Ramos (cell line): ENCODE measurements around the gene THSD4.

Source experiments
- in situ Hi-C: fragments of 300-500 bp; cut with MboI; formaldehyde crosslinking; loops from one replicate; pipeline ENCODE4 v1.14.3; 2022; ENCODE audit warnings: low sequenced_read_pairs; ENCODE audit not compliant: unreplicated experiment

Gene THSD4

DNA sequence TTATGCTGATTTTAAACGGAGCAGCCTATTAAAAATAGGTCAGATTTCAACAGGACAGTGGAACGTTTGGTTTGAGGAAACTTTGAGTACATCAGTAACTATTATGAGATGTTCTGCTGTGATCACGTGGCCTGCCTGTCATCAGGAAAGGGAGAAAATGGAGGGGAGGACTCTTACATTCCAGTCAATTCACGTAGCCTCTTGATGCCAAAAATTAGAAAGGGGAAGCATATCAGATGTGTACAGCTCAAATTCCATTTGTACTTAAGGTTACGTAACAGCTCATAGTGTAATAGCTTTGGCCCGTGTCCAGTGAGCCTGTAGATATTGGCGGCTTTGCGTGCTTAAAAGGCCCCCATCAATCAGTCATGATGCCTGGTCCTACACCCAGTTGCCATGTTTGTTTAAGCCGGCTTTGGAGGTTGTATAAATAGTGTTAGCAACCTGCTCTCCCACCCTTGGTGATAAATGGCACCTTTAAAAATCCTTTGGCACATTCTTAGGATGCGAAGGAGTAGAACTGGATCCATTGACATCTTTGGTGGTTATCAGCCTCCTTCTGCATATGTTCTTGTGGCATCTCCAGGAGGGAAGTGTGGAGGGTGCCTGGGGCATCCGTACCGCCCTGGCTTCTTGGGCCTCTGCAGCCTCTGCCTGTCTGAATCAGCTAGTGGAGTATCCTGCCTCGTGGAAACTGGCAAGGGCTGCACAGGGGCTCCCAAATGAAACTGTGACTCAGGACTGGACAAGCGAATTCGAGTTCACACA lies 163.9 kb downstream of the THSD4 start:
- in situ Hi-C loops: no loop called here

DNA sequence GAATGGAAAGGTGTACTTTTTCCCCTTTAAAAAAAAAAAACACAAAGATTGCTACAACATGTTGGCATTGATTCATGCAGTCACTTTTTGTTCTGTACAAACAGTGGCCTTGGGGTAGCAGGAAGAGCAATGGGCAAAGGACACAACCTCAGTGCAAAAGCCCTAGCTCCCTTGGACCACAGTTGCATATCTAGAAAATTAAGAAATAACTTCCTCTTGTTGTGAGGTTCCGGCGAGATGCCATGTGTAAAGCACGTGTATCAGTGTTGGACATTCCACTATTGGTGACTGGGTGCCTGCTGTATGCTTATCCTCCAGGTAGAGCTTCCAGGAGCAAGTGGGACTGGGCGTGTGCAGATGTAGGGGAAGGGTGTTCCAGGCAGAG lies 164.5 kb downstream of the THSD4 start:
- in situ Hi-C loops: no loop called here

DNA sequence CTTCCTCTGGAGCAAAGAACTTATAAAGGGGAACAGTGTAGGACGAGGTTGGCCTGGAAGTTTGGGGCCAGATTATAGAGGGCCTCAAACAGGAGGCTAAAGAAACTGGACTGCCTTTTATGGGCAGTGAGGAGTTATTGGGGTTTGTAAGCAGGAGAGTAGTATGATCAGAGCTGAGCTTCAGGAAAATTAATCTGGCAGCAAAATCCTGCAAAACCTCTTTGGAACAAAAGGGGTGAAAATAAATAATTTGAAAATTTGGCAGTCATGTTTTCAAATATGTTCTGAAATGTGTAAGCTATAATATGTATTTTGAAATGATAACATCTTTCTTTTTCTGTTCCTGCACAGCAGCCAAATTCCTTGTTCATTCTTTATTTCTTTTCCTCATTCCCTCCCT lies 164.9 kb downstream of the THSD4 start:
- in situ Hi-C loops: no loop called here

DNA sequence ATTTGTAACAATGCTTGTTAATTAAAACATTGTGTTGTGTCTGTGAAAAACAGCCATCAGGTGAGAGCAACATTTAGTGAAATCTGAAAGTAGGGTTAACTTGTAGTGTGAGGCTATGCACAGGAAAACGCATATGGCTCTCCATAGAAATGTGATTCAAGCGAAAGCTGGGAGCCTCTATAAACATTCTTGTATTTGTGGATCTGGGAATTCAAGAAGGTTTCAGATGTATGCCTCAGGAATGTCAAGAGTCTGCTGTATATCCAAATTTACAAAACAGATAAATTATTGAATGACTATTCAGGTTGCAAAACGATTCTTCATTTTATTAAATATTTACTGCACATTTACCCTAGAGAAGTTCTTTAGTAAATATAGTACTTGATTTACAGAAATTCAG lies 166.0 kb downstream of the THSD4 start:
- in situ Hi-C loops: no loop called here

DNA sequence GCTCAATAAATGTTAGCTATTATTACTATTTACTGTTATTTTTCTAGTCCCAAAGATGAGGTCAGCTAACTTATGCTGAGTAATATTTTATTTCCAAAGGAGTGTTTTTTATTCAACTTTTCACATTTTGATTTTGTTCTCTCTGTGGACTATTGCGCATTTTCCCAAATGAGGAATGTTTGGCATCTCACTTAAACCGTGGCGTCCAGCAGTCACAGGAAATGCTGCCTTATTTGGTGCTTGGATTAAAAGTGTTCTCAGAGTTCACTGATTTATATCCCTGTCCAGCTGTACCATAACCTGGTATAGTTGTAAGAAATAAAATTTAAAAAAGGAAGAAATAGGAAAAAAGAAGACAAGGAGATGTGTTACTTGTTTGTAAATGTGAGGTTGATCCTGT lies 166.8 kb downstream of the THSD4 start:
- in situ Hi-C loops: no loop called here

DNA sequence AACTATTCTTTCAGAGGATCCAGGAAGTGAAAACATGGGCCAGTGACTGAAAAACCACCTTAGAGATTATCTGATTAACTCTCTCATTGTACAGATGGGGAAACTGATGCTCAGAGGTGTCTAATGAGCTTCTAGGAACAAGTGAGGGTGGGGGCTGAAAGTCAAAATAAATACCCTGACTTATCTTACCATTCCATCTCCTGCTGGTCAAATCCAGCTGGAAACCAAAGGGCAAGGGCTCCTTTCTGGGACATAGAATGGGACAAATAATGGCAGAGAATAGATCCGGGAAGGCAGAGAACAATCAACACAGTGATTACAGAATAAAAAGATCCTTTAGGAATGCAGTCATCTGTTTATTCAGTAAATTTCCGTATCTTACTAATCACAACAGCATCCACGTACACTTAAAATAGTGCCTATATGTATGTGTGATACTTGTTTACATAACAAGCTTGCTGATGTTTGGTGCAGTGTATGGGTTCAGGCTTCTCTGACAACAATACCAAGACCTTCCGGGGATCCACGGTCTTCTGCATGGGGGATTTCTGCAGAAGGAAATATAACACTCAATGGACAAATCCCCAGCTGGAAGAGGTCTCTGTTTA lies 173.2 kb downstream of the THSD4 start:
- in situ Hi-C loops: no loop called here

DNA sequence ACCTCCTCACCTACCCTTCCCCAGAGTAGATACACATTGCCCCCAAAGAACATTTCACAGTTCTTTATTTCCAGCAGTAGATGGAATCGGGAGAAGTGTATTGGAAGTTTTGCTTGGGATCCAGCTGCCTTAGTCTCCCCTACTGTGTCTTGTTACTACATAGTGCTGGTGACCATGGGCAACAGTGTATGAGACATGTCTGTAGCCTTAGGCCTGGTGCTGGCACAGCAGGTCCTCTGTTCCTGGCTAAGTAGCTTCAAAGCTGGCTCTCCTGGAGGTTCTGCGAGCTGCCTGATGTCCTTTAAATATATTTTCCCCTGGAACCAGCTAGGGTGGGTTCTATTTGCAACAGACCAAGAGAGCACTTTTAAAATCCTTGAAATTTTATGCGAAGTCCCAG lies 174.7 kb downstream of the THSD4 start:
- in situ Hi-C loops: no loop called here

DNA sequence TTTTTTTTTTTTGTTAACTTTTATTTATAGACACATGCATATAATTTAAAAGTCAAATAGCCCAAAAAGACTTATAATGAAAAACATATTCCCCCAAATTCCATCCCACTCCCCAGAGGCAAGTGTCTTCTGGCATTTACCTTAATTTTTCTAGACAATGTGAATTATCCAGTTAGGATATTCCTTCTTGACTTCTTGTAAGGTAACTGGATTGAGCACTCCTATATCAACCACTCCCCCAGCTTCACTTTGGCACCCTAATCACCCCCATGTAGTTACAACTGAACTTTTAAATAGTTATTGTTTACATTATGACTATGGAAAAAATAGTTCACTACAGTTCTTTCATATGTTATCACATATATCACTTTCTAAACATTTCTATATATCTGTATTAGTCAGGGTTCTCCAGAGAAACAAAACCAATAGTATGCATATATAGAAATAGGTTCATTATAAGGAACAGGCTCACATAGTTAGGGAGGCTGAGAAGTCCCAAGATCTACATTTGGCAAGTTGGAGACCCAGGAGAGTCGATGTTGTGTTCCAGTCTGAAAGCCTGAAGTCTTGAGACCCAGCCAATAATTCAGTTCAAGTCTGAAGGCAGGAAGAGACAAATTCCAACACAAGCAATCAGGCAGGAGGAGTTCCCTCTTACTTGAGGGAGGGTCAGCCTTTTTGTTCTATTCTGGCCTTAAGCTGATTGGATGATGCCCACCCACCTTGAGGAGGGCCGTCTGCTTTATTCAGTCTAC lies 175.8 kb downstream of the THSD4 start:
- in situ Hi-C loops: no loop called here

DNA sequence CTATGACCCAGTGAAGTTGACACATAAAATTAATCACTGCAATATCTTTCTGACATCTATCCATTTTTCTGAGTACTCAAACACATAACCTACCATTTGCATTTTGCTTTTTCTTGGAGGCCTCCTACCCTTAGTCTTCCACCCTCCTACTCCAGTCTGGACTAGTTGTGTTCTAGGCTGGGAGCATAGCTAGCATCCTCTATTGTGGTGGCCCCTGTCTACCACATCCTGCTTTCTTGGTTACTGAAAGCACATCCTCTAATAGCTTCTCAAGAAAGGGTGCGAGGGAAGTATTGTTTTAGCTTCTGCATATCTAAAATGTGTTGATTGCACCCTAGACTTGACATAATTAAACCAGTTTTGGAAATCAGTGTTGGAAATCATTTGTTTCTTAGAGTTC lies 176.5 kb downstream of the THSD4 start:
- in situ Hi-C loops: no loop called here

DNA sequence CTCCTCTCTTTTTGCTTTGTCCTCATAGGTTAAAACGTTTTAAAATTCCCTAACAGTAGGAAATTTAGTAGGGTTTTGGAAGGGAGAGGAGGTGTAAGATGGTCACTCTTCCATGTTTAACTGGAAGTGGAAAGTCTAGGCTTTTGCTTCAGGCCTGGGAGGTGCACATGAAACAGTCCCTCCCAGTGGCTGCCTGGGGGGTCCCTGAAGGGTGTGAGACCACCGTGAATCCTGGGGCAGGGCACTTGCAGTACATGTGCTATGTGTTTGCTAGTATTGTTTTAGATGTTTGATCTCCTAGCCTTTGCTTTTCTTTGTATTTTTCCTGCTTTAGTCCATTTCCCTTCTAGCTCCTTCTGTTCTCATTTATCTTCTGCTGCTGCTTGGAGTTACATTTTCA lies 178.5 kb downstream of the THSD4 start:
- in situ Hi-C loops: no loop called here

DNA sequence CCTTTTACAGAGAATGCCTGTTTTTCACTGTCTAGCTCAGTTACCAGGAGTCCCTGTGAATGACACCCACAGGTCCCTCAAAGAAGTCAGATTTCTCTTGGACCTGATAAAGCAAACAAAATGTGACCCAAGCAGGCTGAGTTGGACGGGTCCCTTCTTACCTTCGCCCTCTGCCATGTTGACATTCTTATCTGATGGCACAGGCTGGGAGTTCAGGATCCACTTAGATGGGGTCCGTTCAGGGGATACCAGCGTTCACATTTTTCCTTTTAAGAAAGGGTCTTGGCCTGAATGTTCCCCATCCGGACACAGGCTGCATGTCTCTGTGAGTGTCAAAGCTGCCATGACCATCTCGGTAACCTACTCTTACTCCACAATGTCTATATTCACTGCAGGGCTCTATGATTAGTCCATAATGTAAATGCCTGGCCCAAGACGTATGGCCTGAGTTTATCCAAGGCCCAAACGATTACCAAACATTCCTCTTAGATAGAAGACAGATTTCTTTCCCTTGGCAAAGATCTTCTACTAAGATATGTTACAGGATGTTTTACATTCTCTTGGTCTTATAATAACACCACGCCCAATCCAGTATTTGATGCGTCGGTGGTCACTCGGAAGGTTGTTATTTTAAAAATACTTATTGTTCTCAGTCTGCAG lies 179.1 kb downstream of the THSD4 start:
- in situ Hi-C loops: no loop called here

DNA sequence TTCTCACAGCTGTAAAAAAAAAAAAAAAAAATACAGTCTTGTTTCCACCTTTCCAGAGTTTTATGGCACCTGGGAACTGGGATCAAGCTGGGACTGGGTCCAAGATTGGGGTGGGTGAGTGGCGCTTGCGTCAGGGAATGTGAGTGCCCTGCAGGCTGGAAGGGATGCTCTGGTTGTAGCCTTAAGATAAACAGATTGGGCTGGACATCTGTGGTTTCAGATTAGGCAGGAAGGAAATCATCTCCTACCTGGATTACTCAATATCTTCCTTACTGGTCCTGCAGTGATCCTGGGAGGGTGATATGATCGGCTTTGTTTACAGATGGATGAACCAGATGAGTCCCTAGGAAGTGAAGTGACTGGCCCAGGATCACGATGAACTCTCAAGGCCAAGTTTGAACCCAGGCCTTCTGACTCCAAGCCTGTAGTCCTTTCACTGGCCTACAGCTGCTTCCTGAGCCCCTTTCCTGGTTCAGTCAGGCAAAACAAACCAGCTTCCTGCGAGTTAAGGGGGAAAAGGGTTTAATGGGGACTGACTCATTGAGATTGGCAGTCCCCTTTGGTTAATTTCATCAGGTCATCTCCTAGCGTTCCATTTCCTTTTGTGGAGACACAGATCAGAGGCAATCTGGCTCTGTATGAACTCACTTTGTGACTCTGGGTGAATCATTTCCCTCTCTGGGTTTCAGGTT lies 179.8 kb downstream of the THSD4 start:
- in situ Hi-C loops: no loop called here

DNA sequence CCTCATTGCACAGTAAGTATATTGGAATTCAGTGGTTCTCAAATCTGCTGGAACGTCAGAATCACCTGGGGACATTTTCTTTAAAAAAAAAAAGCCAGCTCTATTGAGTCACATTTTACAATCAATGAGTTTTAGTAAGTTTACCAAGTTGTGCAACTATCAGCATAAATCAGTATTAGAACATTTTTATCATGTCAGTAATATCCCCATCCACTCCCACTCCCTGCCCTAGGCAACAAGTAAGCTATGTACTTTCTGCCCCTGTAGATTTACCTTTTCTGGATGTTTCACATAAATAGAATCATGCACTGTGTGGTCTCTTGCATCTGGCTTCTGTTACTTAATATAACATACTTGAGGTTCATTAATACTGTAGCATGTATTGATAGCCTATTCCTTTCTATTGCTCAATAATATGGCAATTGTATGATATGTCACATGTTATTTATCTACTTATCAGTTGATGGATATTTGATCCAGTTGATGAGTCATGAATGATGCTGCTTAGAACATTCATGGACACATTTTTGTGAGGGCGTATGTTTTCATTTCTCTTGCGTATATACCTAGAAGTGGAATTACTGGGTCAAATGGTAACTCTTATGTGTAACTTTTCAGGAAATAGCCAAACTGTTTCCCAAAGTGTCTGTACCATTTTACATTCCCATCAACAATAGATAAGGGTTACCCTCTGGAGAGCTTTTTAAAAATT lies 180.5 kb downstream of the THSD4 start:
- in situ Hi-C loops: no loop called here

DNA sequence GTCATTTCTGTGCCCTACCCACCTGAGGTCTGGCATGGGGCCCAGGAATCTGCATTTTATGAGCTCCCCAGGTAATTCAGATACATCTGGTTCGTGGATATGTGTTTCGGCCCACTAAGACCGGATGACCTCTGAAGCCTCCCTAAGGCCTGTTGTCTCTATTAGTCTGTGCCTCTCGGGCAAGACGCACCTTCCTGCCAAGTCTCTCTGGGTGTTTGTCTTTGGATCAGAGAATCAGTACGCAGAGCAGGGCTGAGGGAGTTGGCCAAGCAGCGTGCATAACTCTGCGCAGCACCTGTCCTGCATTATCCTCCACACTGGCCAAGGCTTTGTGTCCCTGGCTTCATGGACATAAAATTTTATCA lies 181.0 kb downstream of the THSD4 start:
- in situ Hi-C loops: no loop called here

DNA sequence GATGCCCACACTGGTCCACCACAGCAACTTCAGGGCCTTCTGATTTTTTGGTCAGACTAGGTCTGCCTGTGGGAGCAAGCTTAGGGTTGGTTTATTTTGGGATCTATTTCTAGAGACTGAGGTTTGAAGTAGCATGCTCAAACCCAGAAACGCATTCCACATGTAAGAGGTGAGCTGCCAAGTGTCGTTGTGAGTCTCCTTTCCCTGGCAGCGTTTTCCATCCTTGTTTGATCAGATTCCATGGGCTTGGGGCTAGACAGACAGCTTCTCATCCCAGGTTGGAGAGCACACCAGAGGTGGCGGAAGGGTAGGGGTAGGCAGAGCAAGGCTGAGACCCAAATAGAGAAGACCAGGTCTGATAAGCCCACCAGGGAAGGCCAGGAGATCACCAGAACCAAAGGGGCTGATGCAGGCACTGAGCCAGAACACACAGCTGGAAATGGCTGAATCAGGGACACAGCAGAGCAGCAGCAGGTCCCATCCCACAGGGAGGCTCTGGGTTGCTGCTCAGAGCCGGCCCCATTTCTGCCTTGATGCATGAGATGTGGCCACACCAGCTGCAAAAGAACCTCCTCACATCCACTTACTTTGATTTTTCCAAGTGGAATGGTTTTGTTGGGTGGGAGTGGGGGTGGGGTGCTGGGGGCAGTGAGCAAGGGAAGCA lies 186.8 kb downstream of the THSD4 start:
- in situ Hi-C loops: no loop called here

DNA sequence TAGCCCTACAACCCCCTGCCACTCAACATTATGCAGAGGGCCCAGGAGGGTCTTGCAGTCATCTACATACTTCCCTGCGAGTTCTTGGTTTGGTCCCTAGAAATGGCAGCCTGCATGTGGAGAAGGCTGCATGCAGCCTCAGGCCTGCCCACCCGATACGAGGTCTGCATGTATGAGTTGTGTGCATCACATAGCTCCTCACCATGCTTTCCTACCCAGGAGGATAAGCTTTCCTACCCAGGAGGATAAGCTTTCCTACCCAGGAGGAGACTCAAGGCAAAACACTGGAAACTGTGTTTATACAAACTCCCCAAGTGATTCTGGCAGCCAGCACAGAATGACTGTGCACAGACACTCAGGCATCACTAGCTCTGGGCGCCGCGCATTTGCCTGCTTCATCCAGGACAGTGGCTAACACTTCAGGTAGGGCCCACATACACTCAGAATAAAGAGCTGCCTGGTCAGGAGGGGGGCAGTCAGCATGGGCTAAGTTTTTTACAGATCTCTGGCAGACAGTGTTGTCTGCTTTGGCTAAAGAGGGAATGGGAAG lies 187.7 kb downstream of the THSD4 start:
- in situ Hi-C loops: no loop called here

DNA sequence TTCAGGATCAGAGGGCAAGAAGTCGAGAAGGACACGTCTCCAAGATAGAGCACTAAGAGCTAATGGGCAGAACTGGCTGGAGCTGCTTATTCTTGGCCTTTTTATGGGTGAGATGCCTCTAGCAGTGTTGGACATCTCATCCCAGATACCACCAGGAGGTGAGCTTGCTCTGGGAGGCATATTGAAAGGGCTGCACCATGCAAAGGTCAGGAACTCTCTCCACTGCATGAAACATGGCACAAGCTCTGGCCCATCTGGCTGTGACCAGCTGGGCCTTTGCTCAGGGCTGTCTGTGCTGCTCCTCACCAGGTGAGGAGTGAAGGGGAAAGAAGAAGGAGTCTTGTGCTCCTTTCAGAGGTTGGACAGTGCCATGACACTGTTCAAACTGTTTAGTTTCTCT lies 188.7 kb downstream of the THSD4 start:
- in situ Hi-C loops: no loop called here

DNA sequence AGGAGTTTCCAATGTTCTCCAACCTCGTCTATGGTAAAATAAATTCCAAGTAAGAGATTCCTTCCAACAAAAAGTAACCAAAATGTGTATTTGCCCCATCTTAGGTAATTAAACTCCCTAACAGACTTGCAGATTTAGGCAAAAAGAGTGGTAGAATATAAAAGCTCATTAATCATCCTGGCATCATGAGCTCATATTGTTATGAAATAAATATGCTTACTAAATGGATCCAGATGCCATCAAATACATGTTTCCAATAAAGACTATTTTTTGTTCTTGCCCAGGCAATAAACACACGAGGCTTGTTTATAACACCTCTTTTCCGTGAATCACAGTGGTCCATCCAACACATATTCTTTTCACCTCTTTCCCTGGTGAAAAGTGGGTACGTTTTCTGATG lies 189.4 kb downstream of the THSD4 start:
- in situ Hi-C loops: no loop called here

DNA sequence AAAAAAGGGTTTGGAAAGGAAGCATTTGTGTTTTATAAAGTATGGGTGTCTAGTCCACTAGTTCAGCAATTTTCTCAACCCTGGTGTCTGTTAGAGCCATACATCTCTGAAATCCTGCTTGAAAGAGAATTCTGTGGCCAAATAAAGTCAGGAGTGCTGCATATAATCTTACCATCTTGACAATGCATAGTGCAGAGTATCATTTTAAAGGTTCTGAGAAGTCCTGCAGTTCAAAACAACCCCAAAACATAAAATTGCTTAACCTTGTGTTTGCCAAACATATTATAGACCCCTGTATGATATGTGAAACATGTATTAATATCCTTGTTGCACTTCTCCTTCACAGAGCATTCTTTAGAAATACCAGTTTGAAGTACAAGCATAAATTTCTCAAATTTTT lies 191.3 kb downstream of the THSD4 start:
- in situ Hi-C loops: no loop called here
